HepG2 (cell line): ENCODE data around the gene ADPRHL1. TPM values are rescaled to one million over a fixed set of nuclear protein-coding genes. Genes with fewer than 3 reads are reported as not detected.

ENCODE experiments used
- ATAC-seq: fragments of 200-7000 bp; cut with Tn5 transposase; 3 replicates; pipeline ENCODE4 v1.9.1; 2020; ENCODE audit warnings: mild to moderate bottlenecking, moderate library complexity
- BruUV-seq: library from RNA; stranded (reverse); fragments of 400-500 nt; replicated peaks from 2 replicates; lab custom pipeline; 2021; lab: Mats Ljungman, UMichigan
- CTCF ChIA-PET: fragments of 300-600 bp; formaldehyde crosslinking; extraction: SDS; loops from one replicate; lab custom pipeline; 2021; ENCODE audit warnings: low total read pairs, inconsistent platforms, low intra/inter-chr PET ratio; lab: Yijun Ruan, JAX
- POLR2A ChIA-PET: fragments of 350-600 bp; sonication (Branson Sonifier 250); formaldehyde crosslinking; loops from one replicate; lab custom pipeline; 2020; ENCODE audit warnings: antibody characterized with exemption, inconsistent platforms; lab: Yijun Ruan, JAX
- DNase-seq: peaks from one replicate; pipeline ENCODE4 v3.0.0-alpha.2; 2015; ENCODE audit warnings: low spot score
- FAIRE-seq: peaks from 3 replicates; lab custom pipeline; 2011; peaks lifted over from hg19 to GRCh38; lab: Jason Lieb, UNC
- H2AFZ ChIP-seq: one replicate; pipeline ENCODE4 v1.6.1; 2011; ENCODE audit warnings: low read length, inconsistent platforms
- H3K27ac ChIP-seq: fragments of 300-600 bp; 3 replicates; pipeline ENCODE4 v1.8.0; 2011; ENCODE audit warnings: mixed run types, mild to moderate bottlenecking, mixed read lengths, low read length, inconsistent platforms; ENCODE audit not compliant: insufficient read depth; ENCODE audit errors: extremely low read length
- H3K27me3 ChIP-seq, 2 experiments: fragments of 200-600 bp in 1 of 2; 2 replicates in 1 of 2; 3 replicates in 1 of 2; pipeline versions ENCODE4 v1.6.0 to v1.8.0; 2011; ENCODE audit warnings: low read length in 2 of 2, mild to moderate bottlenecking in 2 of 2, moderate library complexity in 2 of 2, inconsistent platforms in 1 of 2; ENCODE audit not compliant: insufficient read depth in 2 of 2, control insufficient read depth in 1 of 2
- H3K36me3 ChIP-seq, 2 experiments: fragments of 200-600 bp in 1 of 2; replicated peaks in 1 of 2; 2 replicates in 1 of 2; 3 replicates in 1 of 2; pipeline versions ENCODE4 v1.5.1 to v1.8.0; 2011; ENCODE audit warnings: low read length in 2 of 2, inconsistent platforms in 1 of 2; ENCODE audit not compliant: insufficient read depth in 2 of 2, control insufficient read depth in 1 of 2
- H3K4me1 ChIP-seq: 2 replicates; pipeline ENCODE4 v1.5.1; 2012; ENCODE audit warnings: low read length, inconsistent platforms; ENCODE audit not compliant: insufficient read depth
- H3K4me2 ChIP-seq: 2 replicates; pipeline ENCODE4 v1.6.0; 2011; ENCODE audit warnings: low read depth, low read length, inconsistent platforms
- H3K4me3 ChIP-seq, 3 experiments: fragments of 200-600 bp in 1 of 3; sonication (generic), shearing (Covaris generic) in 1 of 3; replicated peaks in 1 of 3; 2 replicates each; pipeline ENCODE4 v1.5.1; 2011 to 2016; ENCODE audit warnings: low read length in 3 of 3, inconsistent platforms in 2 of 3, low read depth in 2 of 3, mild to moderate bottlenecking in 2 of 3, control low read depth in 1 of 3, mixed read lengths in 1 of 3; ENCODE audit not compliant: insufficient read depth in 1 of 3
- H3K79me2 ChIP-seq: one replicate; pipeline ENCODE4 v1.6.1; 2011; ENCODE audit warnings: low read length, inconsistent platforms; ENCODE audit not compliant: insufficient read depth
- H3K9ac ChIP-seq: 2 replicates; pipeline ENCODE4 v1.6.0; 2011; ENCODE audit warnings: mild to moderate bottlenecking, low read depth, low read length, inconsistent platforms; ENCODE audit not compliant: insufficient read depth
- H3K9me3 ChIP-seq: 2 replicates; pipeline ENCODE4 v1.5.1; 2012; ENCODE audit warnings: mild to moderate bottlenecking, low read length
- H4K20me1 ChIP-seq: 2 replicates; pipeline ENCODE4 v1.6.0; 2011; ENCODE audit warnings: inconsistent platforms, mild to moderate bottlenecking, low read length, moderate library complexity; ENCODE audit not compliant: insufficient read depth
- FOXP1 ChIP-seq, 2 experiments: fragments of 450-650 bp in 1 of 2; IDR thresholded peaks; 2 replicates each; pipeline ENCODE4 v1.6.1; 2017 to 2018; ENCODE audit warnings: antibody characterized with exemption in 1 of 2
- RAD21 ChIP-seq: fragments of 450-650 bp; formaldehyde crosslinking; IDR thresholded peaks from 2 replicates; pipeline ENCODE4 v1.5.0; 2020; ENCODE audit warnings: mild to moderate bottlenecking
- TGIF2 ChIP-seq: IDR thresholded peaks from 2 replicates; pipeline ENCODE4 v1.6.1; 2016; ENCODE audit warnings: control low read depth, missing compliant biosample characterization
- ZMAT3 ChIP-seq: sonication (generic); formaldehyde crosslinking; conservative IDR thresholded peaks from 2 replicates; pipeline ENCODE4 v1.7.0; 2021; ENCODE audit warnings: missing genetic modification reagents
- ZNF251 ChIP-seq: sonication (generic); formaldehyde crosslinking; IDR thresholded peaks from 2 replicates; pipeline ENCODE4 v1.9.0; 2021; ENCODE audit warnings: mild to moderate bottlenecking, missing genetic modification reagents
- ZNF720 ChIP-seq: sonication (generic); formaldehyde crosslinking; IDR thresholded peaks from 2 replicates; pipeline ENCODE4 v1.4.0; 2020; ENCODE audit warnings: missing genetic modification reagents
- WGBS: methylation state at CpG from one replicate; pipeline ENCODE4 v1.1.6; 2017; ENCODE audit warnings: low lambda C conversion rate; 5-methylcytosine and 5-hydroxymethylcytosine counted together
- in situ Hi-C: cut with HindIII; loops from 2 replicates; pipeline ENCODE4 v1.10.0; 2017; ENCODE audit warnings: low pct_unique_long_range_greater_than_20kb; ENCODE audit not compliant: extremely low pct_ligation_motif_present
- intact Hi-C: fragments of 100-400 bp; cut with micrococcal nuclease; formaldehyde crosslinking; loops from one replicate; pipeline ENCODE4 v1.10.0; 2022; ENCODE audit not compliant: unreplicated experiment
- polyA plus RNA-seq, 8 experiments: library from polyadenylated mRNA; depleted of rRNA in 3 of 8; stranded (reverse) in 7 of 8; unstranded in 1 of 8; fragments of >200 nt; fragmentation: Illumina TruSeq in 4 of 8; extraction: Trizol in 4 of 8; gene quantifications; 2 replicates each; pipeline versions ENCODE4 v1.2.1 to v1.2.3, GENCODE V29; 2011 to 2016; ENCODE audit warnings: low read depth in 4 of 8, missing spikeins in 1 of 8, mixed read lengths in 1 of 8; ENCODE audit not compliant: insufficient read depth in 1 of 8
- total RNA-seq, 5 experiments: library from RNA; depleted of rRNA; stranded (reverse); fragments of >200 nt; fragmentation: Illumina TruSeq; extraction: Trizol; gene quantifications; 2 replicates each; pipeline ENCODE4 v1.2.3, GENCODE V29; 2016; ENCODE audit warnings: low read depth in 1 of 5
- TF ChIP-seq, protein P1 (sequence below): IDR thresholded peaks from 2 replicates; pipeline ENCODE4 v1.6.1; 2012; ENCODE audit warnings: low read length, improper control_type of control experiment

Gene ADPRHL1
- total and polyA plus RNA-seq, 2 of the 13 experiments (the other 11 are each of a cell fraction or from before 2014, with no cell fraction given), result 0.34 to 0.40 TPM

GRCh38 chr13:113414335-113414734 lies 39.0 kb downstream of the ADPRHL1 start:
- Histone ChIP-seq H4K20me1 (no peaks in the 10 kb centered on the region), H2AFZ (no peak overlapping the region), H3K79me2 (no peaks in the 10 kb centered on the region), H3K27ac (no peak overlapping the region), H3K4me1 (peaks cover 18% of the 10 kb centered on the region), H3K9me3 (no peaks in the 10 kb centered on the region), H3K4me3 (no peak overlapping the region), H3K9ac (no peak overlapping the region), H3K4me2 (0 out of 2 replicates have a peak overlapping the region, but pooled peaks have one; percentile 55), H3K36me3 (no peaks in the 10 kb centered on the region), H3K27me3 (peaks cover 17 to 71% of the 10 kb centered on the region in 2 experiments)
- WGBS, result 15% methylated on average over 8 of the region's 8 CpGs
- BruUV-seq, result no TSS peak
- no peak for FAIRE-seq
- in situ Hi-C loops, result no loop called here
- intact Hi-C loops, result no loop called here
- ATAC-seq, result no peak
- ChIA-PET CTCF (no interaction called here), POLR2A (no interaction called here)
- DNase-seq, result no peak
- TF ChIP-seq ZMAT3 (no peak), ZNF251 (CRISPR knock-in tag) (no peak), ZNF720 (CRISPR knock-in tag) (no peak), RAD21 (CRISPR knock-in tag) (no peak), FOXP1 (IDR thresholded peaks at IDR 0.05) (no peak), FOXP1 (CRISPR knock-in tag; IDR thresholded peaks at IDR 0.05) (no peak), TGIF2 (CRISPR knock-in tag) (no peak)
- TF ChIP-seq, protein P1, sequence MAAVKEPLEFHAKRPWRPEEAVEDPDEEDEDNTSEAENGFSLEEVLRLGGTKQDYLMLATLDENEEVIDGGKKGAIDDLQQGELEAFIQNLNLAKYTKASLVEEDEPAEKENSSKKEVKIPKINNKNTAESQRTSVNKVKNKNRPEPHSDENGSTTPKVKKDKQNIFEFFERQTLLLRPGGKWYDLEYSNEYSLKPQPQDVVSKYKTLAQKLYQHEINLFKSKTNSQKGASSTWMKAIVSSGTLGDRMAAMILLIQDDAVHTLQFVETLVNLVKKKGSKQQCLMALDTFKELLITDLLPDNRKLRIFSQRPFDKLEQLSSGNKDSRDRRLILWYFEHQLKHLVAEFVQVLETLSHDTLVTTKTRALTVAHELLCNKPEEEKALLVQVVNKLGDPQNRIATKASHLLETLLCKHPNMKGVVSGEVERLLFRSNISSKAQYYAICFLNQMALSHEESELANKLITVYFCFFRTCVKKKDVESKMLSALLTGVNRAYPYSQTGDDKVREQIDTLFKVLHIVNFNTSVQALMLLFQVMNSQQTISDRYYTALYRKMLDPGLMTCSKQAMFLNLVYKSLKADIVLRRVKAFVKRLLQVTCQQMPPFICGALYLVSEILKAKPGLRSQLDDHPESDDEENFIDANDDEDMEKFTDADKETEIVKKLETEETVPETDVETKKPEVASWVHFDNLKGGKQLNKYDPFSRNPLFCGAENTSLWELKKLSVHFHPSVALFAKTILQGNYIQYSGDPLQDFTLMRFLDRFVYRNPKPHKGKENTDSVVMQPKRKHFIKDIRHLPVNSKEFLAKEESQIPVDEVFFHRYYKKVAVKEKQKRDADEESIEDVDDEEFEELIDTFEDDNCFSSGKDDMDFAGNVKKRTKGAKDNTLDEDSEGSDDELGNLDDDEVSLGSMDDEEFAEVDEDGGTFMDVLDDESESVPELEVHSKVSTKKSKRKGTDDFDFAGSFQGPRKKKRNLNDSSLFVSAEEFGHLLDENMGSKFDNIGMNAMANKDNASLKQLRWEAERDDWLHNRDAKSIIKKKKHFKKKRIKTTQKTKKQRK, result no peak
